ENCODE results near the gene PPIF.

- no peak for TF ChIP-seq CTCF (IDR thresholded peaks at IDR 0.05)
- no peak for TF ChIP-seq POLR2AphosphoS5 (IDR thresholded peaks at IDR 0.05)
Observed at GRCh38 chr10:79312601-79313187, 34.6 kb upstream of the PPIF start.

Data from breast epithelium (tissue), 3 donors.